Fibroblast of the aortic adventitia (primary cell): ENCODE measurements around the gene SUB1. TPM values are rescaled to one million over a fixed set of nuclear protein-coding genes. Genes with fewer than 3 reads are reported as not detected.
A peak's percentile ranks its signal among the peaks of the same experiment; 100 is the strongest.
"Not testable (repeated sequence)": the region's sequence is repeated elsewhere in the genome, so short reads cannot be mapped to it uniquely, and the experiment has no call there.

Source experiments
- DNase-seq: peaks from one replicate; pipeline ENCODE4 v3.0.0-alpha.2; 2010; ENCODE audit warnings: low read depth
- H3K4me3 ChIP-seq: 2 replicates; pipeline ENCODE4 v1.5.1; 2011; ENCODE audit warnings: low read depth, mild to moderate bottlenecking, control low read depth, low read length, moderate library complexity
- total RNA-seq: library from RNA; depleted of rRNA; stranded (reverse); fragments of >200 nt; gene quantifications from 2 replicates; pipeline ENCODE4 v1.2.3, GENCODE V29; 2012; ENCODE audit warnings: low replicate concordance
- TF ChIP-seq, protein P1 (sequence below): IDR thresholded peaks from 2 replicates; pipeline ENCODE4 v1.5.1; 2011; ENCODE audit warnings: mild to moderate bottlenecking, low read length, control low read depth, inconsistent platforms; ENCODE audit not compliant: insufficient read depth

Gene SUB1
- total RNA-seq, 1 donor = 313 TPM

DNA sequence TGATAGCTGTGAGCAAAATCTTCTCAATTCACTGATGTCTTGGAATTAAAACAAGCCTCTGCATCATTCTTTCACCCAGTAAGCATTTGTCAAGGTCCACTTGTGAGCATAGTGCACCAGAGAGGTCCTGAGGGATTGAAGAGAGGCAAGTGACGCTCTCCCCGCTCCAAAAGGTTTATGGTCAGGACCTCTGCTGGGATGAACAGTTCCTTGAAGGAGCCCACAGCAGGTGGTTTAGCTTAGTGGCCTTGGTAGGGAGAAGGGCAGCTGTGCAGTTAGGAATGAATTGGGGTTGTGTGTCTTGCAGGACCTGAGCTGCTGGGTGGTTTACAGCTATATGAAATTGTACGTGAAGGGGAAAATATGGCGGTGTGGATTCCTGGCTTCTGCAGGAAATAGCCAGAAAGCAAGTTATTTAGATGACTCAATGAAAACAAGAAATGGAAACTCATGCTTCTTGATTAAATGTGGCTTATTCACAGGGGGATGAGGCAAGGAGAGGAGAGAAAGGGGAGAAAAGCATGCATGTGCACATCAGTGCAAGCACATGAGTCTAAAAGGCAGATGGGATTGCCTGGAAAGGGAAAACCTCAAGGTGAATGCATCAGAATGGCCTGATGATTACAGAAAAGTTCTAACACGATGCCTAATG is 42.0 kb downstream of the SUB1 start:
- H3K4me3 ChIP-seq = no peak overlapping the region
- DNase-seq = peak; percentile 17
- TF ChIP-seq, protein P1, sequence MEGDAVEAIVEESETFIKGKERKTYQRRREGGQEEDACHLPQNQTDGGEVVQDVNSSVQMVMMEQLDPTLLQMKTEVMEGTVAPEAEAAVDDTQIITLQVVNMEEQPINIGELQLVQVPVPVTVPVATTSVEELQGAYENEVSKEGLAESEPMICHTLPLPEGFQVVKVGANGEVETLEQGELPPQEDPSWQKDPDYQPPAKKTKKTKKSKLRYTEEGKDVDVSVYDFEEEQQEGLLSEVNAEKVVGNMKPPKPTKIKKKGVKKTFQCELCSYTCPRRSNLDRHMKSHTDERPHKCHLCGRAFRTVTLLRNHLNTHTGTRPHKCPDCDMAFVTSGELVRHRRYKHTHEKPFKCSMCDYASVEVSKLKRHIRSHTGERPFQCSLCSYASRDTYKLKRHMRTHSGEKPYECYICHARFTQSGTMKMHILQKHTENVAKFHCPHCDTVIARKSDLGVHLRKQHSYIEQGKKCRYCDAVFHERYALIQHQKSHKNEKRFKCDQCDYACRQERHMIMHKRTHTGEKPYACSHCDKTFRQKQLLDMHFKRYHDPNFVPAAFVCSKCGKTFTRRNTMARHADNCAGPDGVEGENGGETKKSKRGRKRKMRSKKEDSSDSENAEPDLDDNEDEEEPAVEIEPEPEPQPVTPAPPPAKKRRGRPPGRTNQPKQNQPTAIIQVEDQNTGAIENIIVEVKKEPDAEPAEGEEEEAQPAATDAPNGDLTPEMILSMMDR = no peak

DNA sequence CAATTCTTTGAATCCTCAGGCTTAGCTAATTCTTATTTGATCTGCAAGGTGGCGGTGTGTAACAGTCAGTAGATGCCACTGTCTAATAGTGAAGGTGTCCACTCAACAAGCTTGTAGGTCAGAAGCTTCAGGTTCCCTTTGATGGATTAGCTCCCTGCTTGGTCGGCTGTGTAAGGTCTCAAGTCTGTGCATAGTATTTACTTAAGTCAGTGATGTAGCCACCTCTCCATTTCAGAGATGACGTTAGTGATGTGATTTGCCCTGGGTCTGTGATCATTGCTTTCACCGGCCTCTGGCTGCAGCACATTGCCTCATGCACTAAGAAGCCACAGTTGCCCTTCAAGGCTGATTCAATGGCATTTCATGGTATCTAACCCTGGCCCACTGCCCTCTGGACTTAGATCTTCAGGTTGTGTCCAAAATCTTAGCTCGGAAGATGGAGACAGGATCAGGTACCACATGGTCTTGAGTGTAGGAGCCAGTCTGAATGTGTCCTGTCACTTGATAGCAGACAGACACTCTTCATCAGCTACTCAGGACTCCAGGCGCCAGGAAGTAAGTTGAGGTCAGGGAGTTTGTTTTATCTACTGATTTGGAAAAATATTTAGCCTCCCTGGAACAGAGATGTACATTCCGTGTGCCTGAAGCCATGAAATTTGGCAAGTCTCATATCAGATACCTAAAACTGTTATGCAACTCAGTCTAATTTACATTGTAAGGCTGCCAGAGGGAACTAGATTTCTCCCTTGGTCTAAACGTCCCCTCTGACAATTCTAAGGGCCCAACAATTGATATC is 42.9 kb downstream of the SUB1 start:
- TF ChIP-seq, protein P1 = no peak
- H3K4me3 ChIP-seq = no peak overlapping the region
- DNase-seq = peak; percentile 85

DNA sequence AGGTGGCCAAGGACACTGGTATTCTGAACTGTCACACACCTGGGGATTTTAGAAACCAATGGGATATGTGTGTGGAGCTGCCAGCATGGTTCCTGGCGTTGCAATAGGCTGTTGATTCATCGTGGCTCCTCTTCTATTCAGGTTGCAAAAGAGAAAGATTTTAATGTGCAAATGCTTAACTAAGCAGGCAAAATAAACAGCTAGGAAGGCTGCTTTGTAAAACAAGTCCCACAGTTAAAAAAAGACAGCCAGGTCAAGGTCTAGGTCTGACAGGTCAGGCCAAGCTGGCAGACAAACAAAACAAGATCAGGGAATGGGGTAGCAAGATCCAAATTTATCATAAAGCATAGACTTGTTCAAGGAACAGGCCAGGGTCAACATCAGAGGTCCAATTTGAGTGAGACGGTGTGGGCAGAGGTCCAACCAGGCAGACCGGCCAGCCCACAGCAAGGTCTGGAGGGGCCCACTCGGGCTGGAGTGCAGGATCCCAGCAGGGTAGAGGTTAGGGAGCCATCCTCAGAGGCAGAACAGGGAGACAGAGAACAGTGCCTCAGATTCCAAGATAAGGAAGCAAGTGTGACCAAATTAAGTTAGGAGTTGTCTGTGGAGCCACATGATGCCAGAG is 45.6 kb downstream of the SUB1 start:
- TF ChIP-seq, protein P1 = no peak
- no peak for DNase-seq
- no peak overlapping the region for H3K4me3 ChIP-seq

DNA sequence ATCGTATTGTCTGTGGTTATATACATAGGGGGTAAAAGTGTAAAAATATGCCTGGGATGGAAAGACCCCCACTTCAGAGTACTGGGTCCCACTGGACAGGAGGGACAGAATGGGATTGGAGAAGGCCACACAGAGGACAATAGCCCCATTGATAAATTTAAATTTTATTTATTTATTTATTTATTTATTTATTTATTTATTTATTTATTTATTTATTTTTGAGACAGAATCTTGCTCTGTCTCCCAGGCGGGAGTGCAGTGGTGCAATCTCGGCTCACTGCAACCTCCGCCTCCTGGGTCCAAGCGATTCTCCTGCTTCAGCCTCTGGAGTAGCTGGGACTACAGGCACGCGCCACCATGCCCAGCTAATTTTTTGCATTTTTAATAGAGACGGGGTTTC is 47.7 kb downstream of the SUB1 start:
- H3K4me3 ChIP-seq, DNase-seq: not testable (repeated sequence)

DNA sequence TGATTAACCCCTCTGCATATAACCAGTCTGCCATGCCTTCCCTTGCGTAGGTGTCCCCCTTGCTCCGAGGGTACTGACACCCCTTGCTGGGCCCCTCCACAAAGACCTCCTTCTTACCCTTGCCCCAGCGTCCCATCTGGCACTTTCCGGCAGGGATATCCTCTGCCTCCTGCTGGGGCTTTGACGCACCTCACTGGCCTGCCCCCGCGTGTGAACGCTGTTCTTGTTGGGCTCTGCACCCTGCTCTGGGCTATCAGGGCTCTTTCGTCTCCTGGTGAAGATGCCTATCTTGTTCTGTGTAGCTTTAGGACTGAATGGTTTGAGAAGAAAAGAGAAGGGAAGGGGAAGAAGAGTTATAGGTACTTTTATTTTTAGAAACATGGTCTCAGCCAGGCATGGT is 53.0 kb downstream of the SUB1 start:
- DNase-seq = no peak
- H3K4me3 ChIP-seq = no peak overlapping the region
- TF ChIP-seq, protein P1 = no peak

DNA sequence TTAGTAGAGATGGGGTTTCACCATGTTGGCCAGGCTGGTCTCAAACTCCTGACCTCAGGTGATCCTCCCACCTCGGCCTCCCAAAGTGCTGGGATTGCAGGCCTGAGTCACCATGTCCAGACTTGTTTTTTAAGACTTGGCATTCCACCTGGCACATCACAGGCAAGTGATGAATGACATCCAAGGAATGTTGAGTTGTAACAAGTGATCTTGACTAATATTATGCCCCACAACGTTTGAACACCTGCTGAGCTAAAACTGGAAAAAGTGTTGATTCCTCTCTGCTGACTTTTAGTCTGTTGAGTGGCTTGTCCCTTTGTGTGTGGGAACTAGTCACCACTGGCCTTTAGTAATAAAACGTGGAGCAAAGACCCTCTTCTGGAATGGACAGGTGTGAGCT is 54.6 kb downstream of the SUB1 start:
- TF ChIP-seq, protein P1 = no peak
- DNase-seq = no peak
- H3K4me3 ChIP-seq = no peak overlapping the region
